Umbilical cord (tissue), 2 donors: Measurements from ENCODE around the gene CIB1. TPM values are rescaled to one million over a fixed set of nuclear protein-coding genes. Genes with fewer than 3 reads are reported as not detected.

ENCODE experiments used
- DNase-seq: peaks from one replicate; pipeline ENCODE4 v3.0.0-alpha.2; 2015; ENCODE audit warnings: low spot score
- total RNA-seq: library from RNA; depleted of rRNA; stranded (reverse); fragments of >200 nt; gene quantifications from one replicate; pipeline ENCODE4 v1.2.3, GENCODE V29; 2014; ENCODE audit warnings: low replicate concordance; ENCODE audit not compliant: insufficient read depth

CIB1 gene
- total RNA-seq, 1 donor from 2014 or later: 15.9 TPM

DNA sequence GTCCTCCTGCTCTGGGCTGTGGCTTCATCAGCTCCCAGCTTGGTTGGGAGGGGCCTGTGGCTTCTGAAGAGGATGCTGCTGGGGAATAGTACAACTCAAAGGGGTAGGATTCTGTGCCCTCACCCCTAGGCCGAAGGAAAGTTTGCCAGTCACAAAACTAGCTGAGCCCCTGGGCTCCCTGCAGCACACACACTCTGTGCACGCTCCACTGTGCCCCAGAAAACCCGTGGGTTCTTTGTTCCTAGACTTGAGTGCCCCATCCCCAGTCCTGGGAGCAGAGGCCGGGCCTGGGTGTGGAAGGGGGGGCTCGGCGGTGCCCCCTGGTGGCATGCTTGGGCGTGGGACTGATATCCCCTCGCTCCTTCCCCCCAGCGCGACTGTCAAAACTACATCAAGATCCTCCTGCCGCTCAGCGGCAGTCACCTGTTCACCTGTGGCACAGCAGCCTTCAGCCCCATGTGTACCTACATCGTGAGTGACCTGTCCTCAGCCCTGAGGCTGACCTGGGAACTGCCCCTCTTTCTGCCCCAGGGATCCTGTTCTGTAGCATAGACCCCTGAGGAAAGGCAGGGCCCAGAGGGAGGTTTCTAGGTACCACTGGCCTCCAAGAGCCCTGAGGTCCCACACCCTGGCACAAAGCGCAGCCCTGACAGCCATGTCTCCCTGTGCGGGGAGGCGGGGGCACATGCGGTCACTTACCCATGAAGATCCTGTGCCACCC lies 14.2 kb downstream of the CIB1 start:
- DNase-seq: no peak

DNA sequence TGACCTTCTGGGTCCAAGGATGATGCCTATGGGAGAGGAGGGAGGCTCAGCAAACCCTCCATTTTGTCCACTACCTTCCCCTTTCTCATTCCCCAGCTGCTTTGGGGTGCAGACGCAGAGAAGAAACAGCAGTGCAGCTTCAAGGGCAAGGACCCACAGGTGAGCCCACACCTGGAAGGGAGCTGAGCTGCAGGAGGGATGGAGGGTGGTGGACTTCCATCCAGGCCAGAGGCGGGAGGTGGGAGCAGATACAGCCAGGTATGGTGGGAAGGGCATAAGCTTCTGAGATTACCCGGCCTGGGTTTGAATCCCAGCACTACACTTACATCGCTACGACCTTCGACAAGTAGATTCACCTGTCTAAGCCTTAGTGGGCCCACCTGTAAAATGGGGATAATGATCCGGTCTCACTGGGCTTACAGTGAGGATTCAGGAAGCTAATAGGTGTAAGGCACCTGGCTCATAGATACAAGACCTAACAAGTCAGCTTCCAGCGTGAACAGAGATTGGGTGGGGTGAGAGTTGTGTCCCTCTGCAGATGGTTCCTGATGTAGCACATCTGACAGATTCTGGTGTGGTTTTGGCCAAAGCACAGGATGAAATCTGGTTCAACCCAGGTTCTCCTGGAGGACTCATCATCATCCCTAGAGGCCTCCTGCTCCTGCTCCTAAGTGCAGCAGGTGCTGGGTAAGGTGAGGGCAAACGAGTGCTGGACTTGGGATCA lies 15.9 kb downstream of the CIB1 start:
- DNase-seq: no peak

DNA sequence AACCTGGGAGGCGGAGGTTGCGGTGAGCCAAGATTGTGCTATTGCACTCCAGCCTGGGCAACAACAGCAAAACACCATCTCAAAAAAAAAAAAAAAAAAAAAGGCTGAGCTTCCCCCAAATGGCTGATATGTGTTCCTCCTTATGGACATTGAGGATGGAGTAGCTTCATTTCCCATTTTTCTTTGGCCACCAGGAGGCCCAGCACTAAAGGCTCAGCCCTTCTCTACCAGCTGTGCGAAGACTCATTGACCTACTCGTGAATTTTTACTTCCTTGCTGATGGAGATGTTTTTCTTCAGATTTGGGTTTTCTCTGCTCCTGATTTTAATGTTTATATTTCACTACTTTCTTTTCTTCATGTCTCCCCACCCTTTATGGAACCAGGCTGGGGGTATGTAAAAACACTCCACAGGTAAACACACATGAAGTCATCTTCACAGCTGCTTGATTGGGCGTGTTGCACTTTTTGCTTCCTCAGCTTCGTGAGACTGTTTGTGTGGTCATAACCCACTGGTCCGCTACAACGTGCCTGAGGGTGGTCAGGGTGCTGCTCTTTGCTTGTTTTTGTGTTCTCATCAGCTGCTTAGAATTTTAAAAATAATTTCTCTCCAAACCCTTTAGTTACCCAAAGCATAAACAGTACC lies 19.1 kb downstream of the CIB1 start:
- no peak for DNase-seq

DNA sequence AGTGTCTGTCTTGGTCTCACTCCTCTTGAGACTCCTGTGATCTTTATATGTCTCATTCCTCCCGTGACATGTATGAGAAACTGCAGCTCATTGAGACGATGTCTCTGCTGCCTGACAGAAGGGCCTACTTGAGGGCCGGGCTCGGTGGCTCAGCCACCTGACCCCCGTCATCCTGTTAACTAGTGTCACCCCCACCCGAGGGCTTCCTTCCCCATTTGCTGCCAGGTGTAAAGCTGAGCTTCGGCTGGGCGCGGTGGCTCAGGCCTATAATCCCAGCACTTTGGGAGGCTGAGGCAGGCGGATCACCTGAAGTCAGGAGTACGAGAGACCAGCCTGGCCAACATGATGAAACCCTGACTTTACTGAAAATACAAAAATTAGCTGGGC lies 19.9 kb downstream of the CIB1 start:
- DNase-seq: no peak

DNA sequence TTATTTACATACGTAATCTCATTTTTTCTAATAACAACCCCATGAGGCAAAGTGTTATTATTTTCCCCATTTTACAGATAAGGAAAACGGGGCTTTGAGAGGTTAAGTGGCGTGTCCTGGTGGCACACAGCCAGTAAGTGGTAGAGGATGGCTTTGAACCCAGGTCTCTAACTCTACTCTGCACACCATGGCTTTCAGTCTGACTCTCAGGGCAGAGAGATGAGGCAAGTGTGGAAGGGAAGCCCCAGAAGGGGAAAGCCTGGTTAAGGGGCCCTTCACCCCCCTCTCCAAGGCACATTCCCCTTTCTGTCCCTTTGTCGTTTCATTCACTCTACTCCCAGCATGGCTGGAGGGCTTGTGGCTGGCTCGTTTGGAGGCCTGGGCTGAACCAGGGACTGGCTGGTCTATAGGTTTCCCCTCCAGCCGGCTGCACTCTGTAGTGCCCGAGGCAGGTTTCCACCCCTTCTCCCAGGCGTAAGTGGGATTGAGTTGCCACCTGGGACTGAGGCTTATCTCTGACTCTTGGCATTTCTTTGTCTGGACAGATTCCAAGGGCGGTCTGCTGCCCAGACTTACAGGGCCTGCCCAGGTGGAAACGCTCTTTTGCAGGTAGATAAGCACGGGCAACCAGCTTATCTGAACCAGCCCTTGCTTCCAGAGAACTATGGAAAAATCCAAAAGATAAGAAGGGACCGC lies 20.5 kb downstream of the CIB1 start:
- no peak for DNase-seq

DNA sequence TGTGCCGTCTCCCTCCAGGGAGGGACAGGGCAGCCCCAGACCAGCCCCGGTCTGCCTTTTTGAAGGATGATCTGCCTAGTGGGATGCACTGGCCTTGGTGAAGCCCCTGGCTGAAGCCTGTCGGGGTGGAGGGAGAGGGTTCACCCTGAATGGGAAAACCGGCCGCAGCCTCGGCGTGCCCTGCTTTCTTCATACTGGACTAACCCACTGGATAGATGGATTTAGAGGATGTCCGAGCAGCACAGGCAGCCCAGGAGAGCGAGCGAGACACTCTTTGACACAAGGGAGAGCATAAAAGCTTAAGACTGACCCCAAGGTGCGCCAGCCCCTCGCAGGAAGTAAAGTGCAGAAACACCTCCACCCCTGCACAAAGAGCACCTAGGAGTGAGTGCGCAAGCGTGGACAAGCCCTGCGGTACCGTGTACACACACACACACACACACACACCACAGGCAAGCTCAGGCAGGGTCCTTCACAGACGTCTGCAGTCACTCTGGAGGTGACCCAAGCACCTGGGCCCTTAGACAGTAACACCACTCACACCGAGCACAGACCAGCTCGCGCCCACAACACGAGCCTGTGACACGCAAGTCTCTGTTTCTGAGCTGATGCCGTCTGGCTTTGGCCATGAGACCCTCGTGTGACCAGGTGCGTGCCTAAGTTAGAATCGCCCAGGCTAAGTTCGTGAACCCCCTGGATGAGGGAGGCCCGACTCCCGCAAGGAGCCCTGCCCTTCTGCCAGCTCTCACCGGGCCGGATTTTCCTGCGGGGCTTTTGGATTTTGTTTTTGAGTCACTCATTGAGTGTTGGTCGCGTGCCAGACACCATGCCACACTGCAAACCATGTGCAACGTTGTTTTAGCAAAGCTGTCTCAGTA lies 21.3 kb downstream of the CIB1 start:
- no peak for DNase-seq

DNA sequence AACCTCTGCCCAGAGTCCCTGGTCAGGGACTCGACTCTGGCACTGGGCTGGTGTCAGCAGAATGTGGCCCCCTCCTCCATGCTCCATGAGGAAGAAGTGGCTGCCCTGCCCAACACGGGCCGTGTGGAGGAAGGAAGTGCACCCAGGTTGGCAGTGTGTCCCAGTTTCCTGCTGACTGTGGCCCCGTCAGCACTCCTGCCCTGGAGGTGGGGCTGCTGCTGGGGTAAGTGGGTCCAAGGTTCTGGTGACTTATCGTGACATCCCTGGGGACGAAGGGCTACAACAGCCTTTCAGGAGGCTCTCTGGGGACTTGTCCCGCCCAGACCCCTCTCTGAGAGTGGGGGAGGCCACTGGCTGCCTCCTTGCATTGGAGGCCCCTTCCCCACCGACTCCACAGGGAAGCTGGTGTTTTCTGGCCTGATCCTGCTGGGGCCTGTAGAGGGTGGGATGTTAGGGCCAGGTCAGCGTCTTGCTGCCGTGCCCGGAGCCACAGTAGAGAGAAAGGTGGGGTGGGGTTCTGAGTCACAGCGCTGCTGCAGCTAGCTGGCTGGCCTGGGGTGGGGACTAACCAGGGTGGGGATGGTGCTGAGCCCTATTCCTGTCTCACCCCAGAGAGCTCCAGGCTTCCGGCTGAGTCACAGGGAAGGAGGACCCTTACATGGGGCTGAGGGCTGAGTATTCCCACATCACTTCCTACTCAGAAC lies 22.1 kb downstream of the CIB1 start:
- DNase-seq: peak; percentile 75

DNA sequence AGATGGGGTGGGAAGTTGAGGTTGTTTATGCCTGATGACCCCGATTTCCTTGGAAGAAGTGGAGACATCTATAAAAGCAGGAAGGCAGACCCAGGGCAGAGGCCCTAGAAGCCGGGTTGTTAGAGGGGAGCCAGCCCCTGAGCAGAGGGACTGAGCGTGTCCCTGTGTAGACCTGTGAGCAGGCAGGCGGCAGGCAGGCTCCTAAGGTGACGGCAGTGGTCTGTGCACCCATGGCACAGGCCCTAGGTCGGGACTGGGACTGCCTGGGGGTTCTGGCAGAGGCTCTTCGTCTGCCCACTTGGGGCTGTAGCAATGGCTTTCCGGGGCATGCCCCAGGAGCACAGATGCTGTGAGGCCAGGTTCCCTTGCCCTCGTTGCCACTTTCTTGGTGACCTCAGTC lies 22.7 kb downstream of the CIB1 start:
- DNase-seq: no peak

DNA sequence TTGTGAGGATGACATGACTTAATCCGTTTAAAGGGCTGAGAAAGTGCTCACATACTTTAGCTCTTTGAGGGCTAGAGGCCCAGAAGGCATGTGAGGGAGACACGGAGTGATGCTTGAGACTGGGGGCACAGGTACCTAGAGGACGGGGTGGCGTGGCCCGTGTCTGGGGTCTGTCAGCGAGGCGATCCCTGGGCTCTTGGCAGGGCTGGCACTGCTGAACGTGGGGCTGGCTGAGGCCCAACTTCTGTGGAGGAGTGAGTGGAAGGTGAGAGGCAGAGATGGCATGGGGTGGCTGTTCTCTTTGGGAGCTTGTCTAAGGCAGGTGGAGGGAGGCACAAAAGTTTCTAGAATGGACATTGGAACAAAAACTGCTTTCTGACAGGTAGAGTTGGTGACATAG lies 23.1 kb downstream of the CIB1 start:
- DNase-seq: no peak

DNA sequence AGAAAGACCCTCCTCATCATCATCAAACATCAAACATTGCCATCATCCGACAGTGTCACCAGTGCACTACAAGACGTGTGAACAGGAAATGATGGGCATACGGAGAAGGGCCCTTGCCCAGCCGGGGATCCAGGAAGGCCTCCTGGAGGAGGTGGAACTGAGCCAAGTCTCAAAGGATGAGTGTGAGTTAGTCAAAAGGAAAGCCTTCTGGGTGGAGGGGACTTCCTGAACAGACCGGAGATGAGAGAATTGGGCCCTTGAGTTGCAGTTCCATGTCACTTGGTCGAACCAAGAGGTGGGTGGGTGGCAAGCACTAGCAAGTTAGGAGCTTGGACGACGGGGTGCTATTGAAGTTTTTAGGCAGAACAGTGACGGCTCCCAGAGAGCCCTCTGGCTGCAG lies 24.1 kb downstream of the CIB1 start:
- DNase-seq: no peak

DNA sequence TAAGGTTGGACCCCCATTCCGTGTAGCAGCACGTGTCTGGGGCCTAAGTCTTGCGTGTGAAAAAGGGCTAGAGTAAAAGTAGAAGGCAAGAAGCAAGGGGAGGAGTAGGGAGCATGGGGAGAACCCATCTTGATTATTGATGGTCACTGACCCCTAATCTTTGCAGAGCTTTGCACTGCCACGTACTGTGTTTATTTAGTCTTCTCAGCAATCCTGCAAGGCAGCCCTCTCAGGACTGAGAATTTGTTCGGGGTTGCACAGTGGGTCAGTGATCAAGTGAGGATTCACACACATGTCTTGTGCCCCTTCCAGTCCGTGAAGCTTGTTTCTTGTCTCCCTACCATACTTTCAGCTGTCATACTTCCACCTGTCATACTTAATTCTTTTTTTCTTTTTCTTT lies 25.4 kb downstream of the CIB1 start:
- no peak for DNase-seq

DNA sequence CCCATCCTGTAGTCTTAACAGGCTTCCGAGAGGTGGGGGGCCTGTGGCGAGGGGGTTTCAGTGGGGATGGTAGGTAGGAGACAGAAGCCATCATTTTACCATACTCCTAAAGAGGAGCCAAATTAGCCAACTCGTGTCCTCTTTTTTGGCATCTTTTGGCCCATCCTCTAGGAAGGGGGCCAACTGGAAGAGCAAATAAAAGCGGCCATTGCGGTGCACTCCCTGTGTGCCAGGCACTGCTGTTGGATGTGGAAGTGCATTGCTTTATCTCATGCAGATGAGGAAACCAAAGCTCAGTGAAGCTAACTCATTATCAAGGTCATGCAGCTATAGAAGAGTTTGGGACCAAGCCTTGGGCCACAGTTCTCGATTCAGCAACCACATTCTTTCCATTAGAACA lies 26.5 kb downstream of the CIB1 start:
- no peak for DNase-seq

DNA sequence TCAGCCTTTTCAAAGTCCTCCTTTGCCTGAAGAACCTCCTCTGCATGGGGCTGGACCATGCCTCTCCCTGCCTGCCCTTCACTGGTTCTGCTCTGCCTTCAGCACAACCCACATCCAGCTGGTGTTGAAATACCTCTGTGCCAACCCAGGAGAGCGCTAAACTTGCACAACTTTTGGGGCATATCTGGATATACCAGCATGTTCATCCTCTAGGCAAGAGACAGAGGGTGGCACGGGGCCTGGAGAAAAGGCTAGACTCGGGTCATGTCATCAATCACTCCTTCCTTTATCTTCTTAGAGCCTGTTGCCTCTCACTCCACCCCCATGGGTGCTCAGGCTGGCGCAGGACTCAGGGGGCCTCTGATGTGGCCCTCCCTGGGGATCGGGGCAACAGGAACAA lies 27.9 kb downstream of the CIB1 start:
- no peak for DNase-seq

DNA sequence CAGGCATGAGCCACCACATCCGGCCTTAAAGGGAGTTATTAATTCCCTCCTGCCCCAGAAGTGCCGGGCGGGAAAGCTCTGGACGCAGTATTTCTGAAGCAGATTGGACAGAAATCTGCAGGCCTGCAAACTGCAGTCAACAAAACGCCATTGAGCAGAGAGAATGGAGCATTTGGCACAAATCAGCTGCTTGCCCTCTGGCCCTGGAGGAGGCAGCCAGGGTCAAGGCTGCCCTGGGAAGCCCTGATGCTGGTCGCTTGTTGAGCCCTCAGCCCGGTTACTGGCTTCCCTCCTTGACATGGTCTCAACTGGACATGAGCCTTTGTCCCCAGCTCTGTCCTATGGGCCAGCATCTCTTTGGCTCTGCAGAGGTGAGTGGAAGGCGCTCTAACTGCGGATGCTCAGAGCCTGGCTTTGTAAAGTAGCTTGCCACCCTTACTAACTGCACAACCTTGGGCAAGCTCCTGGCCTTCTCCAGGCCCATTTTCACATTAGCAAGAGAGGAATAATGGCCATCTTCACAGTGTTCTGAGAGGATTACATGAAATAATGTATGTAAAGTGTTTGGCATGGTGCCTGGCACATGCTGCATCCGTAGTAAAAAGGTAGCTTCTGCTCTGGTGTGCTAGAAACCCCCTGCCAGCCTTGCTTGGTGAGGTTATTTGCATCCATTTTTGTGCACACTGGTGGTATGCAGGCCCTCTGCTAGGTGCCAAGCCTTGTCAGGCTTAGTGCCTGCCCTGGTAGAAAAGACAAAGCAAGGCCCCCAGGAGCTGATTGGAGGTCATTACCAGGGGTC lies 28.5 kb downstream of the CIB1 start:
- DNase-seq: no peak

DNA sequence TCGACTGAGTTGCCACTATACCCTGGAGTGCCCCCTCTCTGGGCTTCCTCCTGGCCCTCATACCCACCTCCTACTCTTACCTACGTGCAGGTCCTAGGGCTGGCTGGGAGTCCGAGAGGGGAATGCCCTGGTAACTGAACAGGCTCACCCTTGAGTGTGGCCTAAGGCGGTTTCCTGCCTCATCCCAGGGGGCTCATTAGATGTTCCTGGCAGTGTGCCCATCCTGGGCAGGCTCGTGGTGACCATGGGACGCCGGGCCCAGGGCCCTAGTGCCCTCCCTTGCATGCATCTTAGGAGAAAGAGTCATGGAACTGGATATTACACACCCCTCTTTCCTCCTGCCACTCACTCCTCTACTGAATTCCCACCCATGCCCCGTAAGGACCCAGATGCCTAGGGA lies 29.8 kb downstream of the CIB1 start:
- DNase-seq: peak; percentile 37

DNA sequence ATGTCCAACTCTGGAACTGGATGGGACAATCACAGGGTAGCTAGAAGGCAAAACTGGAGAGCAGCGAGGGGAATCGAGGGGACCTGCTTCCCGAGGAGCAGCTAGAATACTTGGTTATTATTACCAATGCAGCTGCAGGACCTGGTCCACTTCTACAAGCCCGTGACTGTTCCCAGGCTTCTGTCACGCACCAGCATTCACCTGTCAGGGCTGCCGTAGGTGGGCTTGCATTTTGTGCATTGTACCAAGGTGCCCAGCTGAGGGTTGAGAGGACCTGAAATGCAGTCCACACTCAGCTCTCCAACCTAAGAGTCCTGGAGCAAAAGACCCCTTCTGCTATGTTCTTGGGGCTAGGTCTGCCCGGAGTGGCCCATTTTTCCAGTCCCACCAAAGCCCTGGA lies 30.3 kb downstream of the CIB1 start:
- no peak for DNase-seq

DNA sequence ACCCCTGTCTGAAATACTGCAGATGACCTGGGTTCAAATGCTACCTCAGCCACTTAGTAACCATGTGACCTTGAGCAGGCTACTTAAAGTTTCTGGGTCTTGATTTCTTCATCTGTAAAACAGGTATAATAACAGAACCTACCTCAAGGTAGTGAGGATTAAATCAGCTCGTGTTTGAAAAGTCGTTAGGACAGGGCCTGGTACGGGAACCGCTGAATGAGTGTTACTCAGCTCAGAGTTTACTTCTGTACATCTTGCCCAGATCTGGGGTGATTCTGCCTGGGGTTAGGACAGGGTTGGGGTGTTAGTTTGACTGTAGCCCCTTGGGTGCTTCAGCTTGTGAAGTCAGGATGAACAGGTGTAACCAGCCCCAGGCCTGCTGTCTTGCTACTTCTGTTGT lies 30.8 kb downstream of the CIB1 start:
- DNase-seq: no peak

DNA sequence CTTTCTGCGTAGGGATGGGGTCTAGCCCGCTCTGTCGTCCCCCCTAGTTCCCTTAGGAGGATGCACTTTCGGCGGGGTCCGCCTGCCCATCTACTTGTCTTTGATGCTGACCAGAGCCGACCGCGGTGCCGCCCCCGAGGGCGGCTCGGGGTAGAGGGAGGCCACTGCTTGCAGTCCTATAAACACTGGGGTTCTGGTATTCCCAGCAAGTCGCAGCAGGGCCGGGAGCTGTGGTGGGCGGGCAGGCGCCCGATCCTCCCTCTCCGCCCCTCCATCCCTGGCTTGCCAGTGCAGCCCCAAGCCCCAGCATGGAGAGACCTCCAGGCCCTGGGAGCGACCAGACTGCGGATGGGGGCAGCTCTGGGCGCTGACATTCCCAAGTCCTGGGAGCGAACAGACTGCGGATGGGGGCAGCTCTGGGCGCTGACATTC lies 31.8 kb downstream of the CIB1 start:
- DNase-seq: peak; percentile 49

DNA sequence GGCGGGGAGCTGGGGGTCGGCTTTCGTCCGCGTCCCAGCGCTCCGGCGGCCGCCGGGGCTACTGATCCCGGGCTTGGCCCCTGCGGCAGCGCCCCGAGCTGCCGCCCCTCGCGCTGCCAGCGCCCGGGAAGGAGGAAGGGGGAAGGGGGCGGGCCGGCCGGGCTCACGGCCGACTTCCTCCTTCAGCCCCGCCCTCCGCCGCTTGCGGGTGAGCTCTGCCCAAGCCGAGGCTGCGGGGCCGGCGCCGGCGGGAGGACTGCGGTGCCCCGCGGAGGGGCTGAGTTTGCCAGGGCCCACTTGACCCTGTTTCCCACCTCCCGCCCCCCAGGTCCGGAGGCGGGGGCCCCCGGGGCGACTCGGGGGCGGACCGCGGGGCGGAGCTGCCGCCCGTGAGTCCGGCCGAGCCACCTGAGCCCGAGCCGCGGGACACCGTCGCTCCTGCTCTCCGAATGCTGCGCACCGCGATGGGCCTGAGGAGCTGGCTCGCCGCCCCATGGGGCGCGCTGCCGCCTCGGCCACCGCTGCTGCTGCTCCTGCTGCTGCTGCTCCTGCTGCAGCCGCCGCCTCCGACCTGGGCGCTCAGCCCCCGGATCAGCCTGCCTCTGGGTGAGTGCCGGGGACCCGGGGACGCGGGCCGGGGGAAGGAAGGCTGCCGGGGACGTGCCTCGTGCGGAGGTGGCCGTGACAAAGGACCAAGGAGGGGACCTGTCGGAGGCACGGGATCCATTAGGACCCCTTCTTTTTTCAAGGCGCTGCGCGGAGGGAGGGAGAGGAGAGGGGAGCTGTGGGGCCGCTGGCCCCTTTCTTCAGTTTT lies 32.4 kb downstream of the CIB1 start, which contains the start of gene SEMA4B:
SEMA4B (plus strand) TSS at position 201 of the 814 bp plus-strand sequence; CDS start at position 450, 249 bp downstream.
- DNase-seq: peak; percentile 83
